HG02759 (cell line): ENCODE data around the gene KAT6B.
A peak's percentile ranks its signal among the peaks of the same experiment; 100 is the strongest.
"Not testable (repeated sequence)": the region's sequence is repeated elsewhere in the genome, so short reads cannot be mapped to it uniquely, and the experiment has no call there.

Experiments used
- ATAC-seq: cut with Tn5 transposase; IDR thresholded peaks from one replicate; pipeline ENCODE4 v1.9.1; 2021; ENCODE audit warnings: mild to moderate bottlenecking, moderate library complexity; ENCODE audit not compliant: unreplicated experiment

KAT6B gene

DNA sequence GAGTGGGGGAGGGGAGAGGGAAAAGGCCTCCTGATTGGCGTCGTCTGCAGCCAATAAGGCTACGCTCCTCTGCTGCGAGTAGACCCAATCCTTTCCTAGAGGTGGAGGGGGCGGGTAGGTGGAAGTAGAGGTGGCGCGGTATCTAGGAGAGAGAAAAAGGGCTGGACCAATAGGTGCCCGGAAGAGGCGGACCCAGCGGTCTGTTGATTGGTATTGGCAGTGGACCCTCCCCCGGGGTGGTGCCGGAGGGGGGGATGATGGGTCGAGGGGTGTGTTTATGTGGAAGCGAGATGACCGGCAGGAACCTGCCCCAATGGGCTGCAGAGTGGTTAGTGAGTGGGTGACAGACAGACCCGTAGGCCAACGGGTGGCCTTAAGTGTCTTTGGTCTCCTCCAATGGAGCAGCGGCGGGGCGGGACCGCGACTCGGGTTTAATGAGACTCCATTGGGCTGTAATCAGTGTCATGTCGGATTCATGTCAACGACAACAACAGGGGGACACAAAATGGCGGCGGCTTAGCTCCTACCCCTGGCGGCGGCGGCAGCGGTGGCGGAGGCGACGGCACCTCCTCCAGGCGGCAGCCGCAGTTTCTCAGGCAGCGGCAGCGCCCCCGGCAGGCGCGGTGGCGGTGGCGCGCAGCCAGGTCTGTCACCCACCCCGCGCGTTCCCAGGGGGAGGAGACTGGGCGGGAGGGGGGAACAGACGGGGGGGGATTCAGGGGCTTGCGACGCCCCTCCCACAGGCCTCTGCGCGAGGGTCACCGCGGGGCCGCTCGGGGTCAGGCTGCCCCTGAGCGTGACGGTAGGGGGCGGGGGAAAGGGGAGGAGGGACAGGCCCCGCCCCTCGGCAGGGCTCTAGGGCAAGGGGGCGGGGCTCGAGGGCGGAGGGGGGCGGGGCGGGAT lies at the start of gene KAT6B:
Gene KAT6B (plus strand): TSS at position 459 of the 903 bp plus-strand sequence. CDS start 16,258 bp downstream, outside the sequence.
- peak; percentile 85 for ATAC-seq

DNA sequence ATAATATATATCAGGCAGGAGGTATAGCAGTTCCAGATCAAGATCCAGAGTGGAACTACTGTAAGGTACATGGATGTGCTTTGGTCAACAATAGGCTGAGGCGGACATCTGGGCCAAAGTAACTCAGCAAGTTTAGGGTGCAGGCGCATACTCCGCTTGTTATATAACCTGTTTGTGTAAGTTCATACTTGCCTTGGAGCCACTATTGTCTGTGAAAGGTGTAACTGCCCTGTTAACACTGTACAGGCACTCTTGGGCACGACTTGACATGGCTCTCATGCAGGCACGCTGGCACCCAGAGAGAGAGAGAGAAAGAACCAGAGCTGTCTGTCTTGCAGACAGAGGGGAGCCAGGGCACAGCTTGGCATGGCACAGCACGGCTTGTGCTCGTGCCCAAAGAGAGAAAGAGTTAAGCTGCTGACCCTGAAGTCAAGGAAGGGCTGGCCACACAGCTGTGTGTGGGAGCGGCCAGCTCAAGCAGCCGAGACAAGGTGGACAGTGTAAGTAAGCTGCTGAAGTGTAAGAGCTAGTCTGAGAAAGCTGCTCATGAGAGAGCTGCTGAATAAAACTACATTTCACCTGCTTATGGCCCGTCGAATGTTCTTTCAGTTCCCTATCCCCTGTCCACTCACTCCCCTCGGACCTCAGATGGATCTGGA lies 47.8 kb upstream of the KAT6B start:
- ATAC-seq: no peak

DNA sequence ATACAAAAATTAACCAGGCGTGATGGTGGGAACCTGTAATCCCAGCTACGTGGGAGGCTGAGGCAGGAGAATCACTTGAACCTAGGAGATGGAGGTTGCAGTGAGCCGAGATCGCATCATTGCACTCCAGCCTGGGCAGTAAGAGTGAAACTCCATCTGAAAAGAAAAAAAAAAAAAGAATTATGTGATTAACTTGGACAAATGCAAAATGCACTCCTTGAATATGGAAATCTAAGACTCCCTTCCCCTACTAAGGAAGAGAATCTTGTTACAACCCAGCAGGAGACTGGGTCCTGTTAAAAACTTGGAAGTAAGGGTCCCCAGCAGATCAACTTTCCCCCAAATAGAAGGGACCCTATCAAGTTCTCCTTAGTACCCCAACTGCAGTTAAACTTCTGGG lies 44.5 kb upstream of the KAT6B start:
- ATAC-seq: not testable (repeated sequence)

DNA sequence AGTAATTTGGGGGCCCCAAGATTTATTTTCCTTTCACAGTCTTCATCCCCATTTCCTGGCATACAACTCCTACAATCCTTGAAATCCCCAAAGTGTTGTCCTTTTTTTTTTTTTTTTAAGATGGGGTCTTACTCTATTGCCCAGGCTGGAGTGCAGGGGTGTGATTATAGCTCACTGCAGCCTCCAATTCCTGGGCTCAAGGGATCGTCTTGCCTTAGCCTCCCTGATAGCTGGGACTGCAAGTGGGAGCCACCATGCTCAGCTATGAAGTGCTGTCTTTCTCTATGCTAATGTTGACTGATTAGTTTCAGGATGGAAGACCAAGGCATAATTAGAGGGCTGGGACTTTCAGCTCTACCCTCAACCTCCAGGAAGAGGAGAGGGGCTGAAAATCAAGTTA lies 41.9 kb upstream of the KAT6B start:
- no peak for ATAC-seq

DNA sequence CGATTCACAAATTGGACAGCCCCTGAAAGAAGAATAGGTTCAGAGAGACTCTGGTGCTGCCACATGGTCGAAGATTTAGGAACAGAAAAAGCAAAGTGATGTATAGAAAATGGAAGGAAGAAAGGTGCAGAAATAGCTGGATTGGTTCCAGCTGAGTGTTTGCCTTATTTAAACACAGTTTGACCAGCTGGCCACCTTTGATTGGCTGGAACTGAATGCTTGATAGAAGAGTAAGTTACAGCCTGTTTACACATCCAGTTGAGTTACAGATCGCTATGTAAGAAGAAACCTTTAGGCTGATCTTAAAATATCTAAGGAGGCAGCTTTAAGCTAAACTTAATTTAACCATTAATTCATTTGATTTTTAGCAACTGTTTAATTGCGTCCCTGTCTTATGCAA lies 40.3 kb upstream of the KAT6B start:
- no peak for ATAC-seq

DNA sequence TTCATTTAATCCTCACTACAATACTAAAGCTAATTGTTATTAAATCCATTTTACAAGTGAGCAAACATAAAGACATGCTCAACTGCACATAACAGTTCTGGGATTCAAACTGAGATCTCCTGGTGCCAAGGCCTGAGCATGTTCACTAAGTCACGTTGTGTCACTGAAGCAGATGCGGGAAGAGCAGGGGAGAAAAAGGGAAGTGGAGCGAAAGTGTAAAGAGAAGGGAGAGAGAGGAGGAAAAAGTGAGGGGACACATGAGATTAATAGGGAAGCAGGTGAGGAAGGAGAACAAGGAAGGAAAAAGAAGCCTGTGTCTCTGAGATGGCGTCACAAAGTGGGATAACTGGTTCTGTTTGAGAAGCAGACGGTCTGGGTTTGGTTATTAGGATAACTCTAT lies 38.9 kb upstream of the KAT6B start:
- ATAC-seq: no peak

DNA sequence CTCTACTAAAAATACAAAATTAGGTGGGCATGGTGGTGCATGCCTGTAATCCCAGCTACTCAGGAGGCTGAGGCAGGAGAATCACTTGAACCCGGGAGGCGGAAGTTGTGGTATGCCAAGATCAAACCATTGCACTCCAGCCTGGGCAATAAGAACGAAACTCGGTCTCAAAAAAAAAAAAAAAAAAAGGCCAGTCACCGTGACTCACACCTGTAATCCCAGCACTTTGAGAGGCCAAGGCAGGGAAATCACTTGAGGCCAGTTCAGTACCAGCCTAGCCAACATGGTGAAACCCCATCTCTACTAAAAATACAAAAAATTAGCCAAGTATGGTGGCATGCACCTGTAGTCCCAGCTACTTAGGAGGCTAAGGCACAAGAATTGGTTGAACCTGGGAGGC lies 34.4 kb upstream of the KAT6B start:
- not testable (repeated sequence) for ATAC-seq

DNA sequence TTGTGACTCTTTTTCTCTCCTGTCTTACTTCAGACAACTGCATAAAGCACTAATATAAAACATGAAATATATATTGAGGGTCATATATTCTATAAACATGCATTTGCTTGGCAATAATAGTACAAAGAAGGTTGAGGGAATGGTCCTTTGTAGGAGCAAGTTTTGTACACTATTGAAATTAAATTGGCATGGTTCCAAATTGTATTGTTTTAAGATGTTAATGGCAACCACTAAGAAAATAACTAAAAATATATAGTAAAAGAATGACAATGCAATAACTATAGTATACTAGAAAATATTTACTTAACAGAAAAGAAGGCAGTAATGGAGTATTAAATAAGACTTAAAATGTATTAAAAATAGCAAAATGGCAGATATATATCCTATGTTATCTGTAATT lies 33.7 kb upstream of the KAT6B start:
- ATAC-seq: no peak

DNA sequence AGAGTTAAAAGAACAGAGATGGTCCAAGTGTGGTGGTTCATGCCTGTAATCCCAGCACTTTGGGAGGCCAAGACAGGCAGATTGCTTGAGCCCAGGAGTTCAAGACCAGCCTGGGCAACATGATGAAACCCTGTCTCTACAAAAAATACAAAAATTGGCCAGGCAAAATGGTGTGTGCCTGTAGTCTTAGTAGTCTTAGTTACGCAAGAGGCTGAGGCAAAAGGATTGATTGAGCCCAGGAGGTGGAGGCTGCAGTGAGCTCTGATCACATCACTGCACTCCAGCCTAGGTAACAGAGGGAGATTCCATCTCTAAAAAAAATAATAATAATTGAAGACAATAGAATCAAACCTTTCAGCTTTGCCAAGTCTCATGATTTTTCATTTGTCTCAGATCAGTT lies 33.2 kb upstream of the KAT6B start:
- not testable (repeated sequence) for ATAC-seq

DNA sequence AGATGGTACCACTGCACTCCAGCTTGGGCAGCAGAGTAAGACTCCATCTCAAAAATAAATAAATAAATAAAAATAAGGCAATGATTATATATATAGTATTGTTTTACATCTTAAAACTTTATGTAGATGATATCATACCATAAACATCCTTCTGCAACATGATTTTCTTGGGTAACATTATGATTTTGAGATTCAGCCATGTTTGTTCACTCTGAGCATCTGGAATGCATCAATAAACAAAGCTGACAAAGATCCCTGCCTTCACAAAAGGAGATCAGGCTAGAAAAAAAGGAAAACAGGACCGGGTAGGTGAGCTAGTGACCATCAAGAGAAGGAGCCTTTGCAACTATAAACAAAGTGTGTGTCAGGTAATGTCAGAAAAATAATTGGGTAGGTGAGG lies 31.9 kb upstream of the KAT6B start:
- ATAC-seq: no peak

DNA sequence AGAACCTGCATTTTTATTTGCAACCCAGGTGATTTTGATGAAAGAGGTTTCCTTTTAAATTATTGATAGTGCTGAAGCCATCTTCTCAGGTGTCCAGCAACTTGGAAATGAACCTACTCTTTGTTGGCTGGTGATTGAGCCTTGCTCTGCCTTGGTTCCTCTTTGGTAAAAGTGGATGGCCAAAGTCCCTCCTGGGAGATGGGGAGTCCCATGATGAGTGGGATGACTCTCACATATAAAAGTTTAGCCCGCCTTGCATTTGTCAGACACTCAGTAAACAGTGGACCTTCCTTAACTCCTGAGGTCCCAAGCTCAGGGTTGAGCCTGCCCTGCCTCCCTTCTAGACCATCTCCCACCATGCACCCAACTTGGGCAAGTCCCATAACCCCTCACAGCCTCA lies 28.9 kb upstream of the KAT6B start:
- ATAC-seq: no peak

DNA sequence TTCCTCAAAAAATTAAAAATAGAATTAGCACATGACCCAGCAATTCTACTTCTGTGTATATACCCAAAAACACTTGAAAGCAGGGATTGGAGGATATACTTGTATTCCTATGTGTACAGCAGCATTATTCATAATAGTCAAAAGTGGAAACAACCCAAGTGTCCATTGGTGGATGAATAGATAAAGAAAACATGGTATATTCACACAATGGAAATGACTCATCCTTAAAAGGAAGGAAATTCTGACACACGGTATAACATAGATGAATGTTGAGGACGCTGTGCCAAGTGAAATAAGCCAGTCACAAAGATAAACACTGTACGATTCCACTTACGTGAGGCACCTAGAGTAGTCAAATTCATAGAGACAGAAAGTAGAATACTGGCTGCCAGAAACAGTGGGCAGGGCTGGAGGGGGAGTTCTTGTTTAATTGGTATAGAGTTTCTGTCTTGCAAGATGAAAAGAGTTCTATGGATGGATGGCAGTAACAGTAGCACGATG lies 26.6 kb upstream of the KAT6B start:
- ATAC-seq: no peak

DNA sequence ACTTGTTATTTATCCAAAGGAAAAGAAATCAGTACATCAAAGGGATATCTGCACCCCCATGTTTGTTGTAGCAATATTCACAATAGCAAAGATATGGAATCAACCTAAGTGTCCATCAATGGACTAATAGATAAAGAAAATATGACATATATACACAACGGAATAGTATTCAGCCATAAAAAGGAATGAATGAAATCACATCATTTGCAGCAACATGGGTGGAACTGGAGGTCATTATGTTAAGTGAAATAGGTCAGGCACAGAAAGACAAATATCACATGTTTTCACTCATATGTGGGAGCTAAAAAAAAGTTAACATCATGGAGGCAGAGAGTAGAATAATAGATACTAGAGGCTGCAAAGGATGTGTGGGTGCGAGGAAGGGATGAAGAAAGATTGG lies 25.0 kb upstream of the KAT6B start:
- ATAC-seq: no peak

DNA sequence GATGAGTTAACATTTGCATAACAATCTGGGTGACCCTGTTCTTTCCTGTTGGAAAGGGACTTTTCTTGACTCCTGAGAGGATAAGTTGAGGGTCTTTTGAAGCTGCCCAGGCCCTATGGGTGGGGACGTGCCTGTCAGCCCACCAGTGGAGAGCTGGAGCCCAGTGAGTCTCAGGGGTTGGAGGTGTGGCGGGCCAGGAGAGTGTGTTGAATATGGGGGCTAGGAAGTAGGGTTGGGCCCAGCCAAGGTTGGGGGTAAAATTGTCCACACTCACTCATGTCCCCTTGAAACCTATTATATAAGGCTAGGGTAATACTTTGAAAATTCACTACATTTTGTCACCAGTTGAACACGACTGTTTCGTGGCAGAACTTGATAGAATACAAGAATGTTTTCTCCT lies 17.9 kb upstream of the KAT6B start:
- ATAC-seq: no peak

DNA sequence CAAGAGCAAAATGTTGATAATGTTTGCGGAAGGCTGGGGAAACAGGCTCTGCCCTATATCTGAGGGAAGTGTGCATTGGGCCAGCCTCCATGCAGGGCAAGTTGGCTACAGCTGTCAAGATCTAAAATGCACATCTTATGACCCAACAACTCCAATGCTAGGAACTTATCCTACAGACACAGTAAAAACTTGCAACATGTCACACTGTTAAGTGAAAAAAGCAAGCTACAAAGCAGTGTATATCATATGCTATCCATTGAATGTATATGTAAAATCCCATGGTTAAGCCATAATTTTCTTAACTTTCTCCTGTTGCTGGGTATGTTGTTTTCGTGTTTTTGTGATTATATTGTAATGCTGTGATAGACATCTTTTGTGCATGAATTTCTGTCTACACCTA lies 16.3 kb upstream of the KAT6B start:
- ATAC-seq: no peak

DNA sequence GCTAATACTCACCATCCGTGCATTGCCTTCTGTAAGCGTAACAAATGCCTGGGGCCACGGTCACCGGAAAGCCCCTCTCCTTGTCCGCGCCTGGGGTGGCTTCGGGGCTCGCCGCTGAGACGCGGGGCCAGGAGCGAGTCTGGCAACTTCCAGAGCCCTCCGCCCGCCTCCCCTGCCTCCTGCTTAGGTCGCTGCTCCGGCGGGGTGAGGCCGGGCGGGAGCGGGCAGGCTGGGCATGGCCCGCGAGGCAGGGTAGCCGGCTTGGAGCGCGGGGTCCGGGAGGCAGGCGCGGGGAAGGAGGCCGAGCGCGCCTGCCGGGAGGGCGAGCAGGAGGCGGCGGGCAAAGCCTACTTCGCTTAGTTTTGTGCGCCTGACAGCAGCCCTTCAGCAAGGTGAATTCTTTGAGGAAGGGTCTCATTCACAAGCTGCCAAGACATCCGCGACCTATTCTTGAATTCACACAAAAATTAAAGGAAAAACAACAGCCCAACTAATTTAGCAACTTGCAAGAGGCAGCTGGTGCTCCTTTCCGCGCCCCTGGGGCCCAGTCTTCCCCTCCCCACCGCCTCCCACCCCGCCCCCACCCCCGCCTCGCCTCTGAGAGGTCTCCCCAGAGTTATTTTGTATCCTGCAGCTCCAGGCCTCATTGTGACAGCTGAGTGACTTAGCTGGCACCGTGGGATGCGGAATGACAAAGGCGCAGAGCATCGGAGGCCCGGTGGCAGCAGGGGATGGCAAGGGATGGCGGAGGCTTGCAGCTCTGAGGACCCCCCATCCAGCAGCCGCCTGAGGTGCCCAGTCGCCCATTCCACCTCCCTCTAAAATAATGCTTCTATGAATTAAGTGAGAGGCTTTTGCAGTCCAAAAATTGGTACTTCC lies 12.8 kb upstream of the KAT6B start:
- no peak for ATAC-seq

DNA sequence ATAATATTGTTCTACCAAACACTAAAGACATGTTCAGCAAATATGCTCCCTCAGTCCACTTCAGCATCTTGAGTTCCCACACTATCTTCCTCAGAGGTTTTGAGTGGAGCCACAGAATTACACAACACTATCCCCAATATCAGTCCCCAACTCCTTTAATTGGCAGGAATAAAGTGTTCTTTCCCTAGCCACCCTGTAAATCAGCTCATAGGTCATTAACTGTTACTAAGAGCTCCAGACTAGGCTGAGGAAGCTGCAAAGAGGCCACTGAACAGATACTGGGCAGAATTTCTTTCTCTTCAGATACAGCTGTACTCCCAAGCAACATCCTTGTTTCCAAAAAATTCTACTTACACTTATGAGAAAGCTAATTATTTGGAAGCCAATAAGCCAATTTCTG lies 11.6 kb upstream of the KAT6B start:
- ATAC-seq: no peak

DNA sequence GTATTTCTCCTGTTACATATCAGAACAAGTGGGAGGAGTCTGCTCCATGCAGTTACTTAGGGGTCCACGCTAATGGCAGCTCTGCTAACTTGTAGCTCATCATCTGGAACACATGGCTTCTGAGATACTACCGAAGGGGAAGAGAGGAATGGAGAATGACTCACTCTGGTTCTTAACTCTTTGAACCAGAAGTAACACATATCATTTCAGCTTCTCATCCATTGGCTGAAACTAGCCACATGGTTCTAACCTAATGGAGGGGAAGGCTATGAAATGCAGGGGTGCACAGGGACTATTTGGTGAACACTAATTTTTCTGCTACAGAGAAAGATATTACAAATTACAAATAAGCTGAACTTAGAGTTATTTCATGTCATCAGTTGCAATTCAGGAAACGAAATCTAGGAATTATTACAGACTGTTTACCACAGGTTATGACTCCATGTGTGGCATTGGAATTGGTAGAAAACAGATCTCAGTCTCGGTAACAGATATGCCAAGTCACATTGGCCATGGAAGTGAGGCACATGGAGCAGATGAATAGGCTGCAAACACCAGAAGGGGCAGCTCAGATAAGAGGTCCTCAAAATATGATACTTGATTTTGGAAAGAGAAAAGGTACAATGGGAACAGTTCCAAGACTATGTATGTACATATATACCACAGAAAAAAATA lies 9.4 kb upstream of the KAT6B start:
- ATAC-seq: no peak

DNA sequence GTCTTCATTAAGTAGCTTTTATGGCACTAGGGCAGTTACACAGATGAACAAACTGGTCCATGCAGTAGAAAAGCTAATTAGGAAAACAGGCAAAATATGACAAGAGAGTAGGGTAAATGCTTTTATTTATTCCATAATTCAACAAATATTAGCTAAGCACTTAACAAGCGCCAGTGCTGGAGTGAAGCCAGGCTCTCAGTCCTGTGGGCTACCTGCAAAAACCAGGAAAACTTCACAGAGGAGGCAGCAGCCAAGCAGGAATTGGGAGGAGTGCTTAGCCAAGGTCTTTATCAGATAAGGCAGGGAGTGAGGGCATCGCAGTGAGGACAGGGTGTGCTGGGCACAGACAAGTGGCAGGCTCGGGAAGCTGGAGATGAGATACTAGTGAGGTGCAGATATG lies 4.9 kb upstream of the KAT6B start:
- no peak for ATAC-seq

DNA sequence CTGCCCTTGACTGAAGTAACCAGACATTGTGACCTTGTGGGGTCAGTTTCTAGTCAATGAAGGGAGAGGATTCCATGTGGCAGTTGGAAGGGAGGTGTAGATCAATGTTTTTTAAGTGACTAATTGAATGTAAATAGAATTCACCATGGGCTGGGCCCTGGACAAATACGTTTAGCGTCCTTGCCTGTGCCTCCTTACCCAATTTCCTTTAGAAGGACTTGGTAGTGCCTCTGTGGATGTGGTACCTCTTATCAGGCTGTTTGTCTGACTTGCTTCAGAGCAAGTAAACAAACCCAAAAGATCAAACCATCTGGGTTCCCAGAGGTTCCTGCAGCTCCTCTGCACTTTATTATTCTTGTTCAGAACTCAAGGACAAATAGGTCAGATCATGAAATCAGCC lies 4.3 kb upstream of the KAT6B start:
- ATAC-seq: no peak
